K562 (cell line): ENCODE measurements around the gene TMEM121. TPM values are rescaled to one million over a fixed set of nuclear protein-coding genes. Genes with fewer than 3 reads are reported as not detected.

ENCODE experiments used
- ATAC-seq: fragments of 200-7000 bp; cut with Tn5 transposase; 3 replicates; pipeline ENCODE4 v1.9.1; 2020; ENCODE audit warnings: moderate library complexity
- BruUV-seq: library from RNA; stranded (reverse); fragments of 400-500 nt; replicated peaks from 2 replicates; lab custom pipeline; 2021; lab: Mats Ljungman, UMichigan
- CTCF ChIA-PET: fragments of 300-600 bp; formaldehyde crosslinking; extraction: SDS; loops from one replicate; lab custom pipeline; 2021; ENCODE audit warnings: low intra/inter-chr PET ratio; lab: Yijun Ruan, JAX
- POLR2A ChIA-PET: fragments of 300-600, 350-650 bp; sonication (Branson Sonifier 250); formaldehyde crosslinking; extraction: SDS; loops from one replicate; lab custom pipeline; 2021; ENCODE audit warnings: antibody characterized with exemption, inconsistent platforms; lab: Yijun Ruan, JAX
- DNase-seq, 4 experiments: peaks; one replicate each; pipeline versions ENCODE4 v3.0.0 to v3.0.0-alpha.2; 2011 to 2018; ENCODE audit warnings: low spot score in 3 of 4, mixed read lengths in 3 of 4; ENCODE audit errors: extremely low read depth in 1 of 4
- FAIRE-seq: peaks from 2 replicates; lab custom pipeline; 2011; peaks lifted over from hg19 to GRCh38; lab: Jason Lieb, UNC
- H2AFZ ChIP-seq: 2 replicates; pipeline ENCODE4 v1.6.0; 2011; ENCODE audit warnings: low read depth, low read length, control low read depth, inconsistent platforms
- H3K27ac ChIP-seq: fragments of 200-600 bp; 3 replicates; pipeline ENCODE4 v1.8.0; 2011; ENCODE audit warnings: low read depth, mild to moderate bottlenecking, control low read depth, inconsistent platforms, low read length, moderate library complexity, mixed read lengths; ENCODE audit errors: extremely low read depth
- H3K27me3 ChIP-seq, 2 experiments: fragments of 300-600 bp in 1 of 2; 2 replicates in 1 of 2; 3 replicates in 1 of 2; pipeline versions ENCODE4 v1.6.0 to v1.8.0; 2011; ENCODE audit warnings: inconsistent platforms in 2 of 2, low read length in 2 of 2, mild to moderate bottlenecking in 1 of 2, mixed read lengths in 1 of 2, moderate library complexity in 1 of 2; ENCODE audit not compliant: control insufficient read depth in 2 of 2, insufficient read depth in 2 of 2
- H3K36me3 ChIP-seq: fragments of 300-600 bp; 3 replicates; pipeline ENCODE4 v1.8.0; 2011; ENCODE audit warnings: mild to moderate bottlenecking, low read length, inconsistent platforms; ENCODE audit not compliant: control insufficient read depth, insufficient read depth
- H3K4me1 ChIP-seq, 2 experiments: fragments of 200-600 bp in 1 of 2; replicated peaks in 1 of 2; 2 replicates in 1 of 2; 3 replicates in 1 of 2; pipeline versions ENCODE4 v1.5.1 to v1.8.0; 2011; ENCODE audit warnings: inconsistent platforms in 2 of 2, low read length in 2 of 2, mild to moderate bottlenecking in 1 of 2, mixed read lengths in 1 of 2, moderate library complexity in 1 of 2; ENCODE audit not compliant: control insufficient read depth in 2 of 2, insufficient read depth in 2 of 2
- H3K4me2 ChIP-seq: 2 replicates; pipeline ENCODE4 v1.6.1; 2011; ENCODE audit warnings: low read length, control low read depth, inconsistent platforms, mixed read lengths; ENCODE audit not compliant: insufficient read depth
- H3K4me3 ChIP-seq: fragments of 200-600 bp; sonication (generic), shearing (Covaris generic); 2 replicates; pipeline ENCODE4 v1.5.1; 2016; ENCODE audit warnings: control low read depth, inconsistent platforms
- H3K79me2 ChIP-seq: fragments of 200-600 bp; 3 replicates; pipeline ENCODE4 v1.8.0; 2011; ENCODE audit warnings: low read length, inconsistent platforms; ENCODE audit not compliant: control insufficient read depth, insufficient read depth
- H3K9ac ChIP-seq, 2 experiments: 2 replicates each; pipeline versions ENCODE4 v1.6.0 to v1.6.1; 2011; ENCODE audit warnings: low read depth in 2 of 2, low read length in 2 of 2, control low read depth in 1 of 2, inconsistent platforms in 1 of 2, mild to moderate bottlenecking in 1 of 2, mixed read lengths in 1 of 2; ENCODE audit not compliant: insufficient read depth in 1 of 2
- H3K9me1 ChIP-seq: one replicate; pipeline ENCODE4 v1.6.0; 2011; ENCODE audit warnings: inconsistent platforms, mild to moderate bottlenecking, low read length, moderate library complexity; ENCODE audit not compliant: control insufficient read depth, insufficient read depth
- H3K9me3 ChIP-seq: replicated peaks from 2 replicates; pipeline ENCODE4 v1.5.1; 2011; ENCODE audit warnings: low read depth, low read length, inconsistent platforms; ENCODE audit not compliant: control insufficient read depth, insufficient read depth
- H4K20me1 ChIP-seq: replicated peaks from 2 replicates; pipeline ENCODE4 v1.6.1; 2011; ENCODE audit warnings: low read length, inconsistent platforms, mixed read lengths; ENCODE audit not compliant: control insufficient read depth, insufficient read depth
- CHCHD3 ChIP-seq: fragments of 250-450 bp; sonication (Bioruptor Pico); IDR thresholded peaks from 2 replicates; pipeline ENCODE4 v2.1.2; 2022; ENCODE audit warnings: mild to moderate bottlenecking
- DIDO1 ChIP-seq: fragments of 450-650 bp; IDR thresholded peaks from 2 replicates; pipeline ENCODE4 v1.6.1; 2016; ENCODE audit warnings: low read depth, missing biosample characterization, missing genetic modification characterization
- HDGF ChIP-seq: fragments of 450-650 bp; IDR thresholded peaks from 2 replicates; pipeline ENCODE4 v1.6.1; 2016
- HIVEP1 ChIP-seq: fragments of 250-450 bp; sonication (Bioruptor Pico); IDR thresholded peaks from 2 replicates; pipeline ENCODE4 v1.4.0; 2020; ENCODE audit warnings: mild to moderate bottlenecking
- KDM4B ChIP-seq, 2 experiments: fragments of 450-650 bp in 1 of 2; sonication (generic) in 1 of 2; IDR thresholded peaks; 2 replicates each; pipeline ENCODE4 v1.6.1; 2016 to 2017; ENCODE audit warnings: borderline replicate concordance in 2 of 2, antibody characterized with exemption in 1 of 2, low read depth in 1 of 2, mild to moderate bottlenecking in 1 of 2
- KDM5B ChIP-seq: fragments of 200-600 bp; sonication (generic); IDR thresholded peaks from 2 replicates; pipeline ENCODE4 v1.6.1; 2012; ENCODE audit warnings: low read depth, mild to moderate bottlenecking, moderate library complexity, low read length, control low read depth, inconsistent platforms; ENCODE audit not compliant: insufficient replicate concordance
- L3MBTL2 ChIP-seq: fragments of 450-650 bp; IDR thresholded peaks from 2 replicates; pipeline ENCODE4 v1.6.1; 2016; ENCODE audit warnings: mild to moderate bottlenecking, moderate library complexity
- MAZ ChIP-seq, 2 experiments: fragments of 450-650 bp in 1 of 2; sonication (generic) in 1 of 2; formaldehyde crosslinking; IDR thresholded peaks in 1 of 2; conservative IDR thresholded peaks in 1 of 2; 2 replicates each; pipeline versions ENCODE4 v1.4.0 to v1.5.0; 2020; ENCODE audit warnings: mild to moderate bottlenecking in 1 of 2, missing genetic modification reagents in 1 of 2
- NFIX ChIP-seq: fragments of 250-450 bp; sonication (Bioruptor Pico); IDR thresholded peaks from 2 replicates; pipeline ENCODE4 v1.4.0; 2020; ENCODE audit warnings: low read depth, mild to moderate bottlenecking, moderate library complexity
- SNIP1 ChIP-seq: fragments of 450-650 bp; IDR thresholded peaks from 2 replicates; pipeline ENCODE4 v1.7.1; 2017; ENCODE audit warnings: low read depth, mild to moderate bottlenecking
- SREBF1 ChIP-seq: fragments of 150-350 bp; IDR thresholded peaks from 2 replicates; pipeline ENCODE4 v1.6.1; 2014; ENCODE audit warnings: antibody characterized with exemption, low read depth, low read length, borderline replicate concordance
- SRSF7 ChIP-seq: fragments of 200-400 bp; formaldehyde crosslinking; optimal IDR thresholded peaks from 2 replicates; pipeline ENCODE3; 2017; ENCODE audit warnings: mild to moderate bottlenecking, low read depth, low read length
- WHSC1 ChIP-seq: IDR thresholded peaks from one replicate; pipeline ENCODE4 v1.6.1; 2012; ENCODE audit warnings: low read length, control low read depth, inconsistent platforms
- XRCC5 ChIP-seq: fragments of 200-400 bp; formaldehyde crosslinking; IDR thresholded peaks from 2 replicates; pipeline ENCODE4 v1.6.1; 2017; ENCODE audit warnings: low read depth, mild to moderate bottlenecking, low read length
- ZBTB7A ChIP-seq: IDR thresholded peaks from 2 replicates; pipeline ENCODE4 v1.6.1; 2011; ENCODE audit warnings: low read depth, mild to moderate bottlenecking, low read length, moderate library complexity, borderline replicate concordance; ENCODE audit not compliant: control insufficient read depth
- ZNF239 ChIP-seq: fragments of 250-450 bp; sonication (Bioruptor Pico); IDR thresholded peaks from 2 replicates; pipeline ENCODE4 v1.4.0; 2020; ENCODE audit warnings: mild to moderate bottlenecking
- WGBS: fragments of 100-300 bp; shearing (Covaris generic); methylation state at CpG from one replicate; pipeline ENCODE4 v1.1.6; 2016; ENCODE audit warnings: low coverage, mixed read lengths; ENCODE audit not compliant: insufficient coverage; ENCODE audit errors: missing lambda C conversion rate; 5-methylcytosine and 5-hydroxymethylcytosine counted together
- in situ Hi-C: fragments of 300-500 bp; cut with MboI; formaldehyde crosslinking; loops from 4 replicates; pipeline ENCODE4 v1.15.0; 2018; ENCODE audit warnings: inconsistent platforms, mixed read lengths
- intact Hi-C: fragments of 100-400 bp; cut with micrococcal nuclease; formaldehyde crosslinking; loops from 2 replicates; pipeline ENCODE4 v1.14.2; 2022
- polyA plus RNA-seq, 8 experiments: library from polyadenylated mRNA; depleted of rRNA in 4 of 8; stranded (reverse) in 5 of 8; unstranded in 3 of 8; fragments of >200 nt; fragmentation: Nextera tagmentation in 2 of 8; fragmentation: Illumina TruSeq in 1 of 8; extraction: Ambion mirVana in 2 of 8; extraction: Trizol in 1 of 8; gene quantifications; 2 replicates each; pipeline versions ENCODE4 v1.2.1 to v1.2.3, GENCODE V29; 2011 to 2014; ENCODE audit warnings: inconsistent platforms in 1 of 8, missing spikeins in 1 of 8
- total RNA-seq, 7 experiments: library from RNA; depleted of rRNA in 6 of 7; stranded (reverse); fragments of >200 nt in 6 of 7; fragmentation: Illumina TruSeq in 2 of 7; extraction: Trizol in 2 of 7; gene quantifications; 2 replicates each; pipeline versions ENCODE4 v1.2.1 to v1.2.3, GENCODE V29; 2011 to 2021; ENCODE audit warnings: low replicate concordance in 1 of 7
- TF ChIP-seq, protein P1 (sequence below), 2 experiments: fragments of 450-650 bp in 1 of 2; sonication (generic) in 1 of 2; formaldehyde crosslinking in 1 of 2; IDR thresholded peaks in 1 of 2; conservative IDR thresholded peaks in 1 of 2; 2 replicates each; pipeline versions ENCODE4 v1.6.1 to v1.8.1; 2016 to 2023; ENCODE audit warnings: mild to moderate bottlenecking in 2 of 2, moderate library complexity in 2 of 2, inconsistent platforms in 1 of 2, missing genetic modification reagents in 1 of 2
- TF ChIP-seq, protein P2 (sequence below): fragments of 450-650 bp; IDR thresholded peaks from 2 replicates; pipeline ENCODE4 v1.6.1; 2016; ENCODE audit warnings: missing biosample characterization, missing genetic modification characterization

Gene TMEM121
- total and polyA plus RNA-seq, 9 of the 15 experiments (the other 6 are each of a cell fraction or from before 2014, with no cell fraction given): 0.31 to 0.36 TPM; not detected in 7

DNA sequence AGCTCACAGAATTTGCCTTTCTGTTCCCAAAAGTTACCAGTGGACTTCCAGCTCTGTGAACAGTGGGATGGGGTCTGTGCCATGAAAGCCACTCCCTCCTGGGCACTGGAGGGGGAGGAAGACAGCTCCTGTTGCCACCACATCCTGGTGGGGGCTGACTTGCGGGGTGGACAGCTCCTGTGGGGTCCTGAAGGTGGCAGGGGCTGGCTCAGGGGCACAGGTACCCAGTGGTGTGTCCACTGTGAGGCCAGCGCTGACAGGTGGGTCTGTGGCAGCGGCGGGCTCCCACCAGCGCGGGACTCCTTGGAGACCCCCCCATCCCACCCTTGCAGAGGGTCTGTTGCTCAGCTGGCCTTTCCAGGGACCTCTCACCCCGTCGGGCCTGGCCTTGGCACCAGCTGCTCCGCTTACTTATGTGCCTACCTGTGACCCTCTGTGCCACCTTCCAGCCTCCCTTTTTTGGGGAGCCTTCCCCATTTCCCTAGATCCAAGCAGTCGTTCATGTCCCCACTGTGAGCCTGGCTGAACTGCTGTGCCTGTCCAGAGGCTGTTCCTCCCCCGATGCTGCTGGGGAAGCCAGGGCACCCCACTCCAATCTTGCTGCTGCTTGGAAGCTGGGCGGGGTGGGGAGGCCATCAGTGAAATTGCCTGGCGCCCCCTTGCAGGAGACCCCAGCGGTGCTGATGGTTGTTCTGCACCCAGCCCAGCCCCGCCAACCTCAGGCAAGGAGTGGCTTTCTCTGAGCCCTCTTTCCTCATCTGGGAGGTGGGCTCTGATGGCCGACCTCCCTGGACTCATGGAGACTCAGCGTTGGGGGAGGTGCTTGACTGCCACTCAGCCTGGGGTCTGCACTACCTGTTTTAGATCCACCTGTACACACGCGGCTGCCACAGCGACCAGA is 33.2 kb upstream of the TMEM121 start:
- no TSS peak for BruUV-seq
- Histone ChIP-seq H3K36me3 (peaks cover 2% of the 10 kb centered on the region; the same call in 1 of the 3 replicates), H3K27me3 (no peaks in the 10 kb centered on the region), H3K79me2 (peaks cover 5% of the 10 kb centered on the region; the same call in 2 of the 3 replicates), H3K9ac (no peak overlapping the region; a peak in 1 of 4 replicates), H3K4me3 (no peak overlapping the region), H3K27ac (no peak overlapping the region), H4K20me1 (peaks cover 6% of the 10 kb centered on the region), H3K4me1 (peaks cover 0 to 83% of the 10 kb centered on the region in 2 experiments; a peak in 4 of 5 replicates), H2AFZ (no peak overlapping the region), H3K9me1 (no peaks in the 10 kb centered on the region), H3K4me2 (no peak overlapping the region), H3K9me3 (no peaks in the 10 kb centered on the region)
- DNase-seq (no peak), FAIRE-seq (no peak), ATAC-seq (no peak)
- ChIA-PET POLR2A (interaction anchor here (1.1 to 2.1 kb wide), 2 partner anchors 8 to 19 kb away, joined by 3 to 15 read pairs; no protein-coding TSS in a partner anchor), CTCF (no interaction called here)
- in situ Hi-C loops: no loop called here
- WGBS: 92% methylated on average over 6 of the region's 20 CpGs
- intact Hi-C loops: no loop called here
- no peak for TF ChIP-seq KDM5B
- TF ChIP-seq, protein P1, sequence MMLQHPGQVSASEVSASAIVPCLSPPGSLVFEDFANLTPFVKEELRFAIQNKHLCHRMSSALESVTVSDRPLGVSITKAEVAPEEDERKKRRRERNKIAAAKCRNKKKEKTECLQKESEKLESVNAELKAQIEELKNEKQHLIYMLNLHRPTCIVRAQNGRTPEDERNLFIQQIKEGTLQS (IDR thresholded peaks at IDR 0.05): no peak
- TF ChIP-seq, protein P1 (CRISPR knock-in tag; conservative IDR thresholded peaks at IDR 0.05): no peak
- TF ChIP-seq SRSF7: no peak
- no peak for TF ChIP-seq MAZ (CRISPR knock-in tag; conservative IDR thresholded peaks at IDR 0.05 in 1 of 2, IDR thresholded peaks at IDR 0.05 in 1 of 2)
- TF ChIP-seq HDGF: no peak
- TF ChIP-seq XRCC5: no peak
- no peak for TF ChIP-seq SREBF1
- TF ChIP-seq, protein P2, sequence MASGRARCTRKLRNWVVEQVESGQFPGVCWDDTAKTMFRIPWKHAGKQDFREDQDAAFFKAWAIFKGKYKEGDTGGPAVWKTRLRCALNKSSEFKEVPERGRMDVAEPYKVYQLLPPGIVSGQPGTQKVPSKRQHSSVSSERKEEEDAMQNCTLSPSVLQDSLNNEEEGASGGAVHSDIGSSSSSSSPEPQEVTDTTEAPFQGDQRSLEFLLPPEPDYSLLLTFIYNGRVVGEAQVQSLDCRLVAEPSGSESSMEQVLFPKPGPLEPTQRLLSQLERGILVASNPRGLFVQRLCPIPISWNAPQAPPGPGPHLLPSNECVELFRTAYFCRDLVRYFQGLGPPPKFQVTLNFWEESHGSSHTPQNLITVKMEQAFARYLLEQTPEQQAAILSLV: no peak
- no peak for TF ChIP-seq WHSC1
- no peak for TF ChIP-seq KDM4B (IDR thresholded peaks at IDR 0.05; ENCODE audit: borderline replicate concordance in 2 of 2, low read depth in 1 of 2)
- TF ChIP-seq DIDO1 (tag): no peak
- no peak for TF ChIP-seq HIVEP1 (CRISPR knock-in tag)
- TF ChIP-seq SNIP1: no peak
- TF ChIP-seq ZNF239 (CRISPR knock-in tag): no peak
- no peak for TF ChIP-seq CHCHD3 (CRISPR knock-in tag)
- TF ChIP-seq ZBTB7A: no peak
- TF ChIP-seq L3MBTL2: no peak
- no peak for TF ChIP-seq NFIX
